ENCODE data around the gene ERC2. TPM values are rescaled to one million over a fixed set of nuclear protein-coding genes. Genes with fewer than 3 reads are reported as not detected.

ERC2 gene
- total RNA-seq, 6 donors from 2014 or later = 0.67 to 14.7 (median 1.3) TPM

DNA sequence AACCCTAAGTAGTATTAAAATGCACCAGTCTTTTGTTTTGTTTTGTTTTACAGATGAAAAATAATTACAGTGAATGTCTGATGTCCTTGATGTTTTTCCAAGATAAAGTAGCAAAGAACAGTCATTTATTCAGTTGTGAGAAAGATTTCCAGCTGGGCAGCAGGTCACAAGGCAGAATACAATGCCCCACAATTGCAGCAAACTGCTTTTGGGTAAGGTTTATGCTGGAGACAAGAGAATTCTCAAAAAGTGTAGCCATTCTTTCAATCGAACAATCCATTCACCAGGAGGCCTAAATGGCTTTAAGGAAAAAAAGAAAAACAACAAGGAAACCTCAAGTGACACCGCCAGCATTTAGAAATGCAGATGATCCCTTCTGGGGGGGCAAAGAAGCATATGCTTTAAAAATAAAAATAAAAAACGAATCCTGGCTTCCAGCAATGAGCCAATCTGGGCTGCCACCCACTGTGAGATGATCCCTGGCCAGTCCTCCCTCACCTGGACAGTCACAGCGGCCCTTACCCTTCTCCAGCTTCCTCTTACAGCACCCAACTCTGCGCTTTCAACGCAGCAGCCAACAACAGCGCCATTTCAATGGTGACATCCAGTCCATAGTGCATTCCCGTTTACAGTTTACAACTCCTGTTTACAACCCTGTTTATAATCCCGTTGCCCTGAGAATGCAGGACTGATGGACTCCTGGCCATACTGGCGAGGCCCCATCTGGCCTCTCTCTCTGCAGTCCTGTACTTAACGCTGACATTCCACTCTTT lies 955.5 kb downstream of the ERC2 start:
- no peaks in the 10 kb centered on the region for H3K9me3 ChIP-seq
- no peak overlapping the region for H3K4me3 ChIP-seq
- 69 to 75% methylated on average over 11 of the region's 11 CpGs for WGBS, 2 donors
- ATAC-seq (ENCODE audit: low FRiP score in 2 of 2) (peak in 1 of 2 donors; percentile 21), DNase-seq (no peak)
- H3K4me1 ChIP-seq = no peaks in the 10 kb centered on the region
- H3K27me3 ChIP-seq = no peaks in the 10 kb centered on the region
- H3K27ac ChIP-seq = no peak overlapping the region
- no peaks in the 10 kb centered on the region for H3K36me3 ChIP-seq
- TF ChIP-seq EP300 (IDR thresholded peaks at IDR 0.05) = no peak
- no peak for TF ChIP-seq POLR2AphosphoS5 (IDR thresholded peaks at IDR 0.05)
- TF ChIP-seq, protein P1, sequence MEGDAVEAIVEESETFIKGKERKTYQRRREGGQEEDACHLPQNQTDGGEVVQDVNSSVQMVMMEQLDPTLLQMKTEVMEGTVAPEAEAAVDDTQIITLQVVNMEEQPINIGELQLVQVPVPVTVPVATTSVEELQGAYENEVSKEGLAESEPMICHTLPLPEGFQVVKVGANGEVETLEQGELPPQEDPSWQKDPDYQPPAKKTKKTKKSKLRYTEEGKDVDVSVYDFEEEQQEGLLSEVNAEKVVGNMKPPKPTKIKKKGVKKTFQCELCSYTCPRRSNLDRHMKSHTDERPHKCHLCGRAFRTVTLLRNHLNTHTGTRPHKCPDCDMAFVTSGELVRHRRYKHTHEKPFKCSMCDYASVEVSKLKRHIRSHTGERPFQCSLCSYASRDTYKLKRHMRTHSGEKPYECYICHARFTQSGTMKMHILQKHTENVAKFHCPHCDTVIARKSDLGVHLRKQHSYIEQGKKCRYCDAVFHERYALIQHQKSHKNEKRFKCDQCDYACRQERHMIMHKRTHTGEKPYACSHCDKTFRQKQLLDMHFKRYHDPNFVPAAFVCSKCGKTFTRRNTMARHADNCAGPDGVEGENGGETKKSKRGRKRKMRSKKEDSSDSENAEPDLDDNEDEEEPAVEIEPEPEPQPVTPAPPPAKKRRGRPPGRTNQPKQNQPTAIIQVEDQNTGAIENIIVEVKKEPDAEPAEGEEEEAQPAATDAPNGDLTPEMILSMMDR (IDR thresholded peaks at IDR 0.05) = no peak
- no peak for TF ChIP-seq POLR2A (IDR thresholded peaks at IDR 0.05)

DNA sequence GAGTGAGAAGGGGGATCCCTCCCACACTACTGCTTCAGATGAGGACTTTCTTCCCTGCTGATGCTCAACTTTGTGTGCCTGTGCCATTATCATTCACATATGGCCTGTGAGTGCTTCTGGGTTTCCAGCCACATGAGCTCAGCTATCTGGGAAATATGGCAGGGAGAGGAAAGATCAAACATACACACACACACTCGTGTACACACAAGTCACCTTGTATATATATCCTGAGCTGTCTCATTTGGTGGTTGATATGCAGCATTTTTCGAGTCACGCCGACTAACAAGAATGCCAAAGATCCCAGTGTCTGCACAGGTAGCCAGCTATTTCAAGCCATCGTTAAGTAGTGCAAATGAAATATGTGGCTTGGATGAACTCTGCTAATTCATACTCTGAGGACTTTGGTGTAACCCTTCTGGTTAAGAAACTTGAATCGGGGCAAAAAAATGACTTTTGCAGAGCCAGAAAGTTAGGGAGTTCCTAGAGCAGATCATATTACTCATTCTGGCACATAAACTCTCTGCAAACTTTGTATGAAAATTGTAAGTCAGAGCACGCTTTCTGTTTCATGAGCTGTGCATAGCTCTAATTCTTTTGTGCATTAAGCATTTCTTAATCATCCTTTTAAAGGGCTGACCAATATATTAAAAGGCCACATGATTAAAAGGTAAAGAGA lies 956.2 kb downstream of the ERC2 start:
- ATAC-seq (ENCODE audit: low FRiP score in 2 of 2) (peak in 1 of 2 donors; percentile 71), DNase-seq (no peak)
- no peak overlapping the region for H3K4me3 ChIP-seq
- H3K27me3 ChIP-seq = no peaks in the 10 kb centered on the region
- no peaks in the 10 kb centered on the region for H3K36me3 ChIP-seq
- no peaks in the 10 kb centered on the region for H3K9me3 ChIP-seq
- H3K4me1 ChIP-seq = no peaks in the 10 kb centered on the region
- WGBS, 2 donors = 51 to 69% methylated on average over 7 of the region's 7 CpGs
- H3K27ac ChIP-seq = no peak overlapping the region
- TF ChIP-seq, protein P1 (IDR thresholded peaks at IDR 0.05) = no peak
- TF ChIP-seq POLR2AphosphoS5 (IDR thresholded peaks at IDR 0.05) = no peak
- no peak for TF ChIP-seq EP300 (IDR thresholded peaks at IDR 0.05)
- TF ChIP-seq POLR2A (IDR thresholded peaks at IDR 0.05) = no peak

DNA sequence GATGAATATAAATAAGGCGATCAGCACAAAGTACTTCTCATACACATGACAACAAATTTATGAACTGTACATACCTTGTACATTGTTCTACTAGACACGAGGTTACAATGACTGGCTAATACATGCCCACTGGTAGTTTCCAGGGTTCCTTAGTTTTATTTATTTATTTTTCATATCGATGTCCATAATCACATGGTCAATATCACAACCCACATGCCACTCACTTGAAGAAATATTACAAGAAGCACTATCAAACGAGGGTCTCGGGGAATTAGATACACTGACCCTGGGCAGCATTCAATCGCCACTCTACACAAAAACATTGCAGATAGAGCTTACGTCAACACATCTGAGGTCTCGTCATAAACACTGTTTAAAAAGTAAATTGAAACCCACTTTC lies 959.9 kb downstream of the ERC2 start:
- no peak overlapping the region for H3K27ac ChIP-seq
- H3K27me3 ChIP-seq = no peaks in the 10 kb centered on the region
- WGBS, 2 donors = 87 to 88% methylated on average over 8 of the region's 8 CpGs
- DNase-seq (no peak), ATAC-seq (ENCODE audit: low FRiP score in 2 of 2) (no peak)
- no peak overlapping the region for H3K4me3 ChIP-seq
- no peaks in the 10 kb centered on the region for H3K9me3 ChIP-seq
- no peaks in the 10 kb centered on the region for H3K4me1 ChIP-seq
- TF ChIP-seq, protein P1 (IDR thresholded peaks at IDR 0.05) = no peak
- TF ChIP-seq POLR2A (IDR thresholded peaks at IDR 0.05) = no peak
- TF ChIP-seq EP300 (IDR thresholded peaks at IDR 0.05) = no peak
- no peak for TF ChIP-seq POLR2AphosphoS5 (IDR thresholded peaks at IDR 0.05)
- no peaks in the 10 kb centered on the region for H3K36me3 ChIP-seq

DNA sequence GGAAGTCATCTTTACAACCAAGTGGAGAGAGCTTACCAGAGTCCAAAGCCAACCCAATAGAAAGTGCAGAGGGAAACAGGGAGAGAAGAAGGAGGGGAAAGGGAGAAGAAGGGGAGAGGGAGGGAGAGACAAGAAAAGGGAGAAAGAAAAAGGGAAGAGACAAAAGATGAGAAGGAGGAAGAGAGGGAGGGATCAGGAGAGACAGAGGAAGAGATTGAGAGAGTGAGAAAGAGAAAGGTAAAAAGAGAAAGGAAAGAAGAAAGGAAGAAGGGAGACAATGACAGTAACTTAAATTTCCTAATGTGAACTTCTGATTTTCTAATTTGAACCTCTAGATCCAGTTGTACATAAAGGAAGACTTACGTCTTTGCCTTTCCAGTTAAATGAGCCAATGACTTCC lies 960.5 kb downstream of the ERC2 start:
- no peak for DNase-seq
- Histone ChIP-seq H3K9me3 (no peaks in the 10 kb centered on the region), H3K27me3 (no peaks in the 10 kb centered on the region), H3K4me1 (no peaks in the 10 kb centered on the region), H3K27ac (no peak overlapping the region), H3K4me3 (no peak overlapping the region), H3K36me3 (no peaks in the 10 kb centered on the region)
- ATAC-seq (ENCODE audit: low FRiP score in 2 of 2) = no peak
- WGBS, 2 donors = 81 to 93% methylated on average over 1 of the region's 1 CpG
- TF ChIP-seq POLR2AphosphoS5 (IDR thresholded peaks at IDR 0.05) = no peak
- no peak for TF ChIP-seq EP300 (IDR thresholded peaks at IDR 0.05)

DNA sequence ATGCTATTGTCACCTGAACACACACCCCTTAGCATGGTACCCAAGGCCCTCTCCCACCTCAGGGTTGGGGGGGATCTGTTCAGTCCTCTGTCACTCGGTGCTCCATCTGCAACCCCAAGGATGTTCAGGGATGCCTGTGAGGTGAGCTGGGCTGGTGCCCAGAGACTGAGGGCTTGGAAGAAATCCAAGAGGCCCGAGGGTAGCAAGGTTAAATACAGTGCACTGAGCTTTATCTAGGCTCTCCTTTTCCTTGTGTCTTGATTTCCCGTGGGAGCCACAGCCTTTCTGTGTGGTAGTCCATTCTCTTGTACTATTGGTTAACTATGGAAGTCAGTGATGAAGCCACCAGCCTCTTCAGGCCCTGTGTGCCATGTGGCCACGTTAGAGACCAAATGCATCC lies 962.5 kb downstream of the ERC2 start:
- no peak for DNase-seq
- H3K27ac ChIP-seq = no peak overlapping the region
- H3K4me1 ChIP-seq = no peaks in the 10 kb centered on the region
- 50 to 73% methylated on average over 4 of the region's 4 CpGs for WGBS, 2 donors
- H3K27me3 ChIP-seq = no peaks in the 10 kb centered on the region
- H3K36me3 ChIP-seq = no peaks in the 10 kb centered on the region
- no peak for ATAC-seq (ENCODE audit: low FRiP score in 2 of 2)
- H3K9me3 ChIP-seq = no peaks in the 10 kb centered on the region
- TF ChIP-seq, protein P1 (IDR thresholded peaks at IDR 0.05) = no peak
- TF ChIP-seq EP300 (IDR thresholded peaks at IDR 0.05) = no peak
- H3K4me3 ChIP-seq = no peak overlapping the region

Measured in upper lobe of left lung (tissue), 6 donors.